GM21529 (cell line): ENCODE measurements around the gene TMEM178B.

ENCODE experiments used
- ATAC-seq: cut with Tn5 transposase; IDR thresholded peaks from one replicate; pipeline ENCODE4 v1.9.1; 2021; ENCODE audit not compliant: unreplicated experiment

The TMEM178B gene

GRCh38 chr7:141217938-141218337, 144.1 kb downstream of the TMEM178B start:
- ATAC-seq = no peak

- ATAC-seq = no peak
Measured at GRCh38 chr7:141218941-141219340, 145.1 kb downstream of the TMEM178B start.

- ATAC-seq = no peak
Measured at GRCh38 chr7:141220263-141220880, 146.5 kb downstream of the TMEM178B start.

GRCh38 chr7:141221007-141221612, 147.2 kb downstream of the TMEM178B start:
- ATAC-seq = no peak

GRCh38 chr7:141225916-141226618, 152.2 kb downstream of the TMEM178B start:
- no peak for ATAC-seq

GRCh38 chr7:141227454-141227853, 153.6 kb downstream of the TMEM178B start:
- no peak for ATAC-seq

GRCh38 chr7:141228482-141228881, 154.6 kb downstream of the TMEM178B start:
- no peak for ATAC-seq

GRCh38 chr7:141231018-141231792, 157.3 kb downstream of the TMEM178B start:
- no peak for ATAC-seq

- no peak for ATAC-seq
Measured at GRCh38 chr7:141232286-141233051, 158.6 kb downstream of the TMEM178B start.

- no peak for ATAC-seq
Measured at GRCh38 chr7:141234335-141235105, 160.7 kb downstream of the TMEM178B start.

GRCh38 chr7:141235656-141236055, 161.8 kb downstream of the TMEM178B start:
- ATAC-seq = no peak

- no peak for ATAC-seq
Measured at GRCh38 chr7:141238596-141239243, 164.9 kb downstream of the TMEM178B start.

GRCh38 chr7:141239661-141240060, 165.8 kb downstream of the TMEM178B start:
- no peak for ATAC-seq

- no peak for ATAC-seq
Measured at GRCh38 chr7:141242568-141242967, 168.7 kb downstream of the TMEM178B start.

GRCh38 chr7:141243368-141243767, 169.5 kb downstream of the TMEM178B start:
- no peak for ATAC-seq

- ATAC-seq = no peak
Measured at GRCh38 chr7:141244435-141244834, 170.6 kb downstream of the TMEM178B start.

- ATAC-seq = no peak
Measured at GRCh38 chr7:141246426-141246825, 172.6 kb downstream of the TMEM178B start.

GRCh38 chr7:141251180-141251579, 177.3 kb downstream of the TMEM178B start:
- no peak for ATAC-seq

- no peak for ATAC-seq
Measured at GRCh38 chr7:141251957-141252356, 178.1 kb downstream of the TMEM178B start.

- no peak for ATAC-seq
Measured at GRCh38 chr7:141257597-141257996, 183.7 kb downstream of the TMEM178B start.
